ENCODE measurements around the gene ZNF804B.
"Not testable (repeated sequence)": the region's sequence is repeated elsewhere in the genome, so short reads cannot be mapped to it uniquely, and the experiment has no call there.

ZNF804B gene

GRCh38 chr7:89129600-89130375, 370.3 kb downstream of the ZNF804B start:
- Mint-ChIP-seq H3K9me3 (no peaks in the 10 kb centered on the region), H3K4me3 (no peak overlapping the region), H3K27ac (no peak overlapping the region), H3K27me3 (no peaks in the 10 kb centered on the region), H3K4me1 (no peaks in the 10 kb centered on the region), H3K36me3 (no peaks in the 10 kb centered on the region)
- DNase-seq (ENCODE audit: low spot score in 2 of 2) (no peak), ATAC-seq (ENCODE audit: low read depth) (no peak)

GRCh38 chr7:89133357-89133756, 373.9 kb downstream of the ZNF804B start:
- ATAC-seq (ENCODE audit: low read depth) (no peak), DNase-seq (ENCODE audit: low spot score in 2 of 2) (no peak)
- Mint-ChIP-seq H3K4me3 (no peak overlapping the region), H3K36me3 (no peaks in the 10 kb centered on the region), H3K27me3 (no peaks in the 10 kb centered on the region), H3K27ac (no peak overlapping the region), H3K9me3 (no peaks in the 10 kb centered on the region), H3K4me1 (no peaks in the 10 kb centered on the region)

GRCh38 chr7:89133819-89134218, 374.3 kb downstream of the ZNF804B start:
- no peak for ATAC-seq (ENCODE audit: low read depth)
- no peaks in the 10 kb centered on the region for H3K4me1 Mint-ChIP-seq
- no peak for DNase-seq (ENCODE audit: low spot score in 2 of 2)
- no peaks in the 10 kb centered on the region for H3K36me3 Mint-ChIP-seq
- no peak overlapping the region for H3K27ac Mint-ChIP-seq
- no peak overlapping the region for H3K4me3 Mint-ChIP-seq
- H3K9me3 Mint-ChIP-seq = no peaks in the 10 kb centered on the region
- no peaks in the 10 kb centered on the region for H3K27me3 Mint-ChIP-seq

GRCh38 chr7:89145801-89146200, 386.3 kb downstream of the ZNF804B start:
- Mint-ChIP-seq H3K9me3 (peaks cover 1% of the 10 kb centered on the region), H3K4me1 (no peaks in the 10 kb centered on the region), H3K27me3 (no peaks in the 10 kb centered on the region), H3K27ac (no peak overlapping the region), H3K4me3 (no peak overlapping the region), H3K36me3 (no peaks in the 10 kb centered on the region)
- DNase-seq (ENCODE audit: low spot score in 2 of 2) = no peak
- ATAC-seq (ENCODE audit: low read depth) = no peak

- Mint-ChIP-seq H3K4me1 (no peaks in the 10 kb centered on the region), H3K27me3 (no peaks in the 10 kb centered on the region), H3K9me3 (no peaks in the 10 kb centered on the region), H3K36me3 (no peaks in the 10 kb centered on the region), H3K4me3 (no peak overlapping the region), H3K27ac (no peak overlapping the region)
- DNase-seq (ENCODE audit: low spot score in 2 of 2) (no peak), ATAC-seq (ENCODE audit: low read depth) (no peak)
These were observed 400.6 kb downstream of the ZNF804B start for GRCh38 chr7:89160107-89160506.

GRCh38 chr7:89165421-89165820, 405.9 kb downstream of the ZNF804B start:
- no peaks in the 10 kb centered on the region for H3K36me3 Mint-ChIP-seq
- DNase-seq (ENCODE audit: low spot score in 2 of 2) (no peak), ATAC-seq (ENCODE audit: low read depth) (no peak)
- no peak overlapping the region for H3K27ac Mint-ChIP-seq
- no peak overlapping the region for H3K4me3 Mint-ChIP-seq
- no peaks in the 10 kb centered on the region for H3K27me3 Mint-ChIP-seq
- no peaks in the 10 kb centered on the region for H3K4me1 Mint-ChIP-seq
- no peaks in the 10 kb centered on the region for H3K9me3 Mint-ChIP-seq

GRCh38 chr7:89170628-89171027, 411.1 kb downstream of the ZNF804B start:
- Mint-ChIP-seq H3K27me3 (no peaks in the 10 kb centered on the region), H3K4me1 (no peaks in the 10 kb centered on the region), H3K36me3 (no peaks in the 10 kb centered on the region), H3K27ac (no peak overlapping the region), H3K4me3 (no peak overlapping the region), H3K9me3 (peaks cover 8% of the 10 kb centered on the region)
- DNase-seq (ENCODE audit: low spot score in 2 of 2) (no peak), ATAC-seq (ENCODE audit: low read depth) (no peak)

- Mint-ChIP-seq H3K4me3 (no peak overlapping the region), H3K36me3 (no peaks in the 10 kb centered on the region), H3K27me3 (no peaks in the 10 kb centered on the region), H3K4me1 (no peaks in the 10 kb centered on the region), H3K27ac (no peak overlapping the region), H3K9me3 (peaks cover 14% of the 10 kb centered on the region)
- no peak for ATAC-seq (ENCODE audit: low read depth)
- DNase-seq (ENCODE audit: low spot score in 2 of 2) = no peak
These were observed 422.6 kb downstream of the ZNF804B start for GRCh38 chr7:89182116-89182515.

GRCh38 chr7:89183712-89184111, 424.2 kb downstream of the ZNF804B start:
- no peak for ATAC-seq (ENCODE audit: low read depth)
- no peaks in the 10 kb centered on the region for H3K27me3 Mint-ChIP-seq
- DNase-seq (ENCODE audit: low spot score in 2 of 2) = no peak
- peaks cover 9% of the 10 kb centered on the region for H3K9me3 Mint-ChIP-seq
- H3K27ac Mint-ChIP-seq = no peak overlapping the region
- H3K36me3 Mint-ChIP-seq = no peaks in the 10 kb centered on the region
- no peak overlapping the region for H3K4me3 Mint-ChIP-seq
- H3K4me1 Mint-ChIP-seq = no peaks in the 10 kb centered on the region

GRCh38 chr7:89200758-89201157, 441.3 kb downstream of the ZNF804B start:
- ATAC-seq (ENCODE audit: low read depth) = no peak
- H3K27ac Mint-ChIP-seq = no peak overlapping the region
- no peaks in the 10 kb centered on the region for H3K36me3 Mint-ChIP-seq

GRCh38 chr7:89223900-89224395, 464.4 kb downstream of the ZNF804B start:
- H3K9me3 Mint-ChIP-seq = peaks cover 5% of the 10 kb centered on the region
- H3K4me3 Mint-ChIP-seq = no peak overlapping the region
- no peaks in the 10 kb centered on the region for H3K27me3 Mint-ChIP-seq
- no peaks in the 10 kb centered on the region for H3K36me3 Mint-ChIP-seq
- no peaks in the 10 kb centered on the region for H3K4me1 Mint-ChIP-seq
- H3K27ac Mint-ChIP-seq = no peak overlapping the region
- ATAC-seq (ENCODE audit: low read depth) = no peak
- no peak for DNase-seq (ENCODE audit: low spot score in 2 of 2)

More at GRCh38 chr7:89200758-89201157, 441.3 kb downstream of the ZNF804B start:
- Mint-ChIP-seq H3K4me1 (no peaks in the 10 kb centered on the region), H3K9me3 (peaks cover 7% of the 10 kb centered on the region), H3K4me3 (no peak overlapping the region), H3K27me3 (no peaks in the 10 kb centered on the region)
- DNase-seq (ENCODE audit: low spot score in 2 of 2) = no peak

GRCh38 chr7:89228688-89229171, 469.2 kb downstream of the ZNF804B start:
- not testable (repeated sequence) for H3K36me3 Mint-ChIP-seq; H3K27me3 Mint-ChIP-seq; H3K9me3 Mint-ChIP-seq; H3K4me3 Mint-ChIP-seq; H3K4me1 Mint-ChIP-seq; DNase-seq (ENCODE audit: low spot score in 2 of 2); ATAC-seq (ENCODE audit: low read depth); H3K27ac Mint-ChIP-seq

- ATAC-seq (ENCODE audit: low read depth) = no peak
- no peaks in the 10 kb centered on the region for H3K27me3 Mint-ChIP-seq
These were observed 478.7 kb downstream of the ZNF804B start for GRCh38 chr7:89238156-89238555.

GRCh38 chr7:89246196-89246595, 486.7 kb downstream of the ZNF804B start:
- DNase-seq (ENCODE audit: low spot score in 2 of 2) = no peak
- Mint-ChIP-seq H3K4me3 (no peak overlapping the region), H3K27ac (no peak overlapping the region), H3K4me1 (no peaks in the 10 kb centered on the region), H3K9me3 (peaks cover 4% of the 10 kb centered on the region), H3K27me3 (no peaks in the 10 kb centered on the region), H3K36me3 (no peaks in the 10 kb centered on the region)
- ATAC-seq (ENCODE audit: low read depth) = no peak

More at GRCh38 chr7:89238156-89238555, 478.7 kb downstream of the ZNF804B start:
- H3K27ac Mint-ChIP-seq = no peak overlapping the region
- no peak overlapping the region for H3K4me3 Mint-ChIP-seq
- peaks cover 4% of the 10 kb centered on the region for H3K9me3 Mint-ChIP-seq
- H3K4me1 Mint-ChIP-seq = no peaks in the 10 kb centered on the region
- no peak for DNase-seq (ENCODE audit: low spot score in 2 of 2)
- H3K36me3 Mint-ChIP-seq = no peaks in the 10 kb centered on the region

- Mint-ChIP-seq H3K27me3 (no peaks in the 10 kb centered on the region), H3K27ac (no peak overlapping the region), H3K9me3 (peaks cover 4% of the 10 kb centered on the region), H3K4me1 (no peaks in the 10 kb centered on the region), H3K4me3 (no peak overlapping the region), H3K36me3 (no peaks in the 10 kb centered on the region)
- ATAC-seq (ENCODE audit: low read depth) (no peak), DNase-seq (ENCODE audit: low spot score in 2 of 2) (no peak)
These were observed 487.7 kb downstream of the ZNF804B start for GRCh38 chr7:89247207-89247606.
